ENCODE data around the gene H3-3A.

Gene H3-3A

DNA sequence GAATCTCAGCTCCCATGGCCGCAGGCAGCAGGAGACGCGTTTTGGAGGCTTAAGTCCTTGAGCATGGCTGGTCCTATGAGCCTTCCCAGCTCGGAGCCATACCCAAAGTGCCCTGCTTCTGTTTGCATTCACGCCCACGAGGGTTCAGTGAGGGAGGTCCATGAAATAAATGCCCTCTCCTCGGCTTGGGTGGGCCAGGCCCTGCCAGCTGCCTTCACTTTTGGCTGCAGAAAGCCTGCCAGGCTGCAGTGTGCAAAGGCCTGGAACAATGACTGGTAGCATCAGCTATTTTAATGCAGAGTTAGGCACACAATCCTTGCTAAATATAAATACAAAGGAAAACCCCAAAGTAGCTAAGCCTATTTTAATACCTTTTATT, 49.4 kb downstream of the H3-3A start:
- ATAC-seq (replicated peaks; ENCODE audit: extremely low read depth, poor library complexity, severe bottlenecking) (no peak), DNase-seq (ENCODE audit: low spot score in 2 of 2) (no peak)
- Mint-ChIP-seq H3K9me3 (no peaks in the 10 kb centered on the region), H3K4me1 (peaks cover 19% of the 10 kb centered on the region), H3K36me3 (ENCODE audit: insufficient read depth) (peaks cover 2% of the 10 kb centered on the region), H3K27me3 (no peaks in the 10 kb centered on the region), H3K4me3 (peak overlapping the region; percentile 96), H3K27ac (ENCODE audit: low read depth) (no peak overlapping the region)

DNA sequence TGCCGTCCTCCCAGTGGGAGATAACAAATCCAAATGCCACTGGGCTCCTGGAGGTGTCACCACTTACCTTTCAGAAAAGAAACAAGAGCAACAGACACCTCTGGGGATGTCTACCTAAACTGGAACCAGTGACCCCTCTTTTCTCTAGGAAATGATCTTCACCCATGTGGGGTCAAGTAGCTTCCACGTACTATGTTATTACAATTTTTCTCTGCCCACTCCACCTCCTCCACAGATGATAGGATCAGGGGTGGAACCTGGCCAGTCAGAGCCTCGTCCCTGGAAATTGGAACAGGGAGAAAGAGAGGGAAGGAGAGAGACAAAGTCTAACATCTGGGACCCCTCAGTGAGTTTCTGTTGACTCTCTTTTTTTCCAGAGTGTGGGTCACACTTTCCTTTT, 50.1 kb downstream of the H3-3A start:
- Mint-ChIP-seq H3K36me3 (ENCODE audit: insufficient read depth) (peaks cover 2% of the 10 kb centered on the region), H3K27ac (ENCODE audit: low read depth) (no peak overlapping the region), H3K9me3 (no peaks in the 10 kb centered on the region), H3K4me3 (no peak overlapping the region), H3K4me1 (peaks cover 18% of the 10 kb centered on the region), H3K27me3 (no peaks in the 10 kb centered on the region)
- ATAC-seq (replicated peaks; ENCODE audit: extremely low read depth, poor library complexity, severe bottlenecking) = no peak
- no peak for DNase-seq (ENCODE audit: low spot score in 2 of 2)

DNA sequence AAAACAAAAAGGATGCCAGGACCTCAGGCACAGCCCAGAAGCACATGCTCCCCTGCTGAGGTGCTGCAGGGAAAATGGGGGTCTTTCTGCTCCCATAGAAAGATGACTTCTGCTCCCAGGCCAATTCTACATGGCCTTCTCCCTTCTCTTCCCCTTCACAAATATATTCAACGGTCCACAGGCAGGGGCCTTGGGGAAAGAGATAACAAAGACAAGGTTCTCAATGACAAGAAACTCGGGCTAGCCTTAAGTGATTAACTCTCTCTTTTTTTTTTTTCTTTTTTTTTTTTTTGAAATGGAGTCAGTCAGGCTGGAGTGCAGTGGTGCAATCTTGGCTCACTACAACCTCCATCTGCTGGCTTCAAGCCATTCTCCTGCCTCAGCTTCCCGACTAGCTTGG, 54.2 kb downstream of the H3-3A start:
- ATAC-seq (replicated peaks; ENCODE audit: extremely low read depth, poor library complexity, severe bottlenecking) (no peak), DNase-seq (ENCODE audit: low spot score in 2 of 2) (no peak)
- no peak overlapping the region for H3K27ac Mint-ChIP-seq (ENCODE audit: low read depth)
- no peaks in the 10 kb centered on the region for H3K9me3 Mint-ChIP-seq
- no peaks in the 10 kb centered on the region for H3K27me3 Mint-ChIP-seq
- H3K4me3 Mint-ChIP-seq = no peak overlapping the region
- peaks cover 5% of the 10 kb centered on the region for H3K4me1 Mint-ChIP-seq
- H3K36me3 Mint-ChIP-seq (ENCODE audit: insufficient read depth) = peaks cover 4% of the 10 kb centered on the region

DNA sequence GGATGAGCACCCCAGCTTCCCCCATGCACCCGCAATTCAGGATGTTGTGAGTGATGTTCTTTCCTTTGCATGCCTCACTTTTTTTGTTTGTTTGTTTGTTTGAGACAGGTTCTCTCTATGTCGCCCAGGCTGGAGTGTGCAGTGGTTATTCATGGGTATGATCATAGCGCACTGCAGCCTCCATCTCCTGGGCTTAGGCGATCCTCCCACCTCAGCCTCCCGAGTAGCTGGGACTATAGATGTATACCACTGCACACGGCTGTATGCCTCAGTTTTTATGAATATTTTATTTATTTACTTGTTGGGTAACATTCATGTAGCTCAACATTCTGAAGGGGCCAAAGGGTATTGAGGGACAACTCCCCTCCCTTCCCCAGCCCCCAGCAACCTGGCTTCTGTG, 54.8 kb downstream of the H3-3A start:
- Mint-ChIP-seq H3K36me3 (ENCODE audit: insufficient read depth) (peaks cover 2% of the 10 kb centered on the region), H3K4me3 (no peak overlapping the region), H3K9me3 (no peaks in the 10 kb centered on the region), H3K4me1 (peaks cover 5% of the 10 kb centered on the region), H3K27me3 (no peaks in the 10 kb centered on the region), H3K27ac (ENCODE audit: low read depth) (no peak overlapping the region)
- ATAC-seq (replicated peaks; ENCODE audit: extremely low read depth, poor library complexity, severe bottlenecking) (no peak), DNase-seq (ENCODE audit: low spot score in 2 of 2) (no peak)

DNA sequence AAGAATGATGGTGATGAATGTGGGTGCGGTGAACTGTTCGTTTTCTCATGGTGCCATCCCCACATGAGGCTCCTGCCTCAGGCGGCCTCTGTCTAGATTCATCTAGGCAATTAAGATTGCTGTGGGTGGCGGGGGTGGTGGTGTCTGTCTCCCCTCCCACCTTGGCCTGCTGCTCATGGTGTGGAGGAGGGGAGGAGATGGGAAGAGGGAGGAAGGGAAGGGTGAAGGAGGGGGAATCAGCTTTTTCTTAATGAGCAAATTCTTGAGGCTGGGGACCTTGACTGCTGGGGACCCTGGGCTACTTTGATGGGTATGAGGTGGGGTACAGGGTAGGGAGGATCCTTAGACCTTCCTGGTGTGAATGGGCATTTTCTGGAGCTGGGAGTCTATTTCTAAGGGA, 55.8 kb downstream of the H3-3A start:
- Mint-ChIP-seq H3K4me3 (no peak overlapping the region), H3K27me3 (no peaks in the 10 kb centered on the region), H3K9me3 (no peaks in the 10 kb centered on the region), H3K36me3 (ENCODE audit: insufficient read depth) (peaks cover 5% of the 10 kb centered on the region), H3K27ac (ENCODE audit: low read depth) (no peak overlapping the region), H3K4me1 (peaks cover 12% of the 10 kb centered on the region)
- ATAC-seq (replicated peaks; ENCODE audit: extremely low read depth, poor library complexity, severe bottlenecking) (no peak), DNase-seq (ENCODE audit: low spot score in 2 of 2) (no peak)

DNA sequence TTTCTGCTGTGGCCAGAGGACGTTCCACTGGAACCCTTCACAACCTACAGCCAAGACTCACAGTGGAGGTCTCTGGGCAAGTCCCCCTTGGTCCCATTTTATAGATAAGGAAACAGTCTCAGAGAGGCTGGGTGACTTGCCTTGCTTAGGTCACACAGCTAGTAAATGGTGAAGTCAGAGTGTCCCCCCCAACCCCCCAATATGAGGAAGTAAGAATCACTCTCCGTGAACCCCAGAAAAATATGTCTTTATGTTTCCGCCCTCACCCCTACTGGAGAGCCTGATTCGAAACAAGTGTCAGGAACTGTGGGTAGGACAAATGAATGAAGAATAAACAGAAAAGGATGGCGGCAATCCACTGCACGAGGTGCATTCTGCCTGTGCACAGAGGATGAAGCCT, 56.7 kb downstream of the H3-3A start:
- H3K36me3 Mint-ChIP-seq (ENCODE audit: insufficient read depth) = peaks cover 5% of the 10 kb centered on the region
- no peak for ATAC-seq (replicated peaks; ENCODE audit: extremely low read depth, poor library complexity, severe bottlenecking)
- H3K4me1 Mint-ChIP-seq = peaks cover 20% of the 10 kb centered on the region
- no peak overlapping the region for H3K27ac Mint-ChIP-seq (ENCODE audit: low read depth)
- DNase-seq (ENCODE audit: low spot score in 2 of 2) = no peak
- no peak overlapping the region for H3K4me3 Mint-ChIP-seq
- H3K9me3 Mint-ChIP-seq = no peaks in the 10 kb centered on the region
- H3K27me3 Mint-ChIP-seq = no peaks in the 10 kb centered on the region

DNA sequence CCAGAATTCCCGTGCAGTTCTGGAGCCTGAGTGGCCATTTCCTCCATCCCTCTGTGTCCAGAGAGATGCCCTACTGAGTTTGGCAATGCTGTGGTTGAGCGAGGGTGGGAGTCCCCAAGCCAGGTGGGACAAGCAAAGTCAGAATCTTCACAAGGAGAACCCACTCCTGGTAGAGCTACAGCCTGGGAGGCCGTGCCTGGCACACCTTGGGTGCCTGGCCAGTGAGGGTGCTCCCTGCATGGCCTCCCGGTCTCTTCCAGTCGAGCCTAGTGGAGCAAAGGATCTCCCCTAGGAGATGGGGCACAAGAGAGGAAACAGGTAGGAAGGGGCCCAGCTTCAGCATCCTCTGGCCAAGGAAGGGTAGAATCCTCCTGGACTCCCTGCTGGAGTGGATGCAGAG, 57.9 kb downstream of the H3-3A start:
- peak overlapping the region; percentile 75 for H3K4me3 Mint-ChIP-seq
- H3K4me1 Mint-ChIP-seq = peaks cover 30% of the 10 kb centered on the region
- DNase-seq (ENCODE audit: low spot score in 2 of 2) (no peak), ATAC-seq (replicated peaks; ENCODE audit: extremely low read depth, poor library complexity, severe bottlenecking) (no peak)
- no peak overlapping the region for H3K27ac Mint-ChIP-seq (ENCODE audit: low read depth)
- H3K36me3 Mint-ChIP-seq (ENCODE audit: insufficient read depth) = peaks cover 7% of the 10 kb centered on the region
- no peaks in the 10 kb centered on the region for H3K9me3 Mint-ChIP-seq
- H3K27me3 Mint-ChIP-seq = no peaks in the 10 kb centered on the region

DNA sequence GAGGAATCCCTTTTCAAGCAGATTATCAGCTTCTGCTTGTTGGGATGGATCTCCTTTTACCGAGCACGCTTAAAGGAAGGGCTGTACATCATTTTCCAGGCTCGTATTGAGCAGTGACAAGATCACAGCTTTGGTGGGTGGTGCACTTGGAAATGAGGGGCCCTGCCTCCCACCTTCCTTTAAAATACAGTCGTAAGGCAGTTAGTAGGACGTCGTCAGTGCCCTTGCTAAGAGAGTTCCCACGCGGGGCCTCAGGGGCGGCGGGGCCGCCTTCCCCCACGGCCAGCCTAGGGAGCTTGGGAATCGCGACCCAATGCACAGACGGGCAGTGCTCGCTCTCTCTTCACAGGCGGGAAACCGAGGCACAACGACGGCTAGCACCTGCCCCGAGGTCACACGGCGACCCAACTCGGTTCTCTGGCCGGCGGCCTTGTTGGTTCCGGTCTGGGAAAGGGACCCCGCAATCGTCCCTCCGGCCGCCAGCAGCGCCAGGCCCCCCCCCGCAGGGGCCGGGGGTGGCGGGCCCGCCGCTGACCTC, 58.6 kb downstream of the H3-3A start:
- no peak for ATAC-seq (replicated peaks; ENCODE audit: extremely low read depth, poor library complexity, severe bottlenecking)
- H3K4me3 Mint-ChIP-seq = peak overlapping the region; percentile 75
- no peaks in the 10 kb centered on the region for H3K9me3 Mint-ChIP-seq
- H3K36me3 Mint-ChIP-seq (ENCODE audit: insufficient read depth) = peaks cover 7% of the 10 kb centered on the region
- peaks cover 31% of the 10 kb centered on the region for H3K4me1 Mint-ChIP-seq
- DNase-seq (ENCODE audit: low spot score in 2 of 2) = peak; percentile 19 to 28
- peak overlapping the region; percentile 51 for H3K27ac Mint-ChIP-seq (ENCODE audit: low read depth)
- no peaks in the 10 kb centered on the region for H3K27me3 Mint-ChIP-seq

All from central memory CD8-positive, alpha-beta T cell (primary cell).